Gastroesophageal sphincter (tissue), 3 donors: ENCODE measurements around the gene HUS1B.

ENCODE experiments used
- CTCF ChIP-seq, 4 experiments: fragments of 200-600 bp in 2 of 4; fragments of 450-650 bp in 2 of 4; sonication (generic) in 1 of 4; IDR thresholded peaks; one replicate each; pipeline ENCODE4 v1.5.1; 2017 to 2019; ENCODE audit warnings: antibody characterized with exemption in 4 of 4, mild to moderate bottlenecking in 2 of 4, moderate library complexity in 2 of 4
- EP300 ChIP-seq: sonication (generic); formaldehyde crosslinking; IDR thresholded peaks from one replicate; pipeline ENCODE4 v1.6.1; 2017; ENCODE audit warnings: antibody characterized with exemption, mild to moderate bottlenecking
- POLR2AphosphoS5 ChIP-seq: sonication (generic); formaldehyde crosslinking; IDR thresholded peaks from one replicate; pipeline ENCODE4 v1.6.1; 2017; ENCODE audit warnings: antibody characterized with exemption

GRCh38 chr6:635233-635632, 21.7 kb downstream of the HUS1B start:
- TF ChIP-seq POLR2AphosphoS5 (no peak), CTCF (IDR thresholded peaks at IDR 0.05) (no peak), EP300 (no peak)
